ENCODE results near the gene HDLBP. TPM values are rescaled to one million over a fixed set of nuclear protein-coding genes. Genes with fewer than 3 reads are reported as not detected.

HDLBP gene
- total RNA-seq, 4 donors from 2014 or later = 361 to 651 (median 454) TPM

GRCh38 chr2:241358470-241358869 lies 43.0 kb upstream of the HDLBP start:
- H3K4me3 ChIP-seq = peak overlapping the region in 2 of 4 donors; percentile 64 to 81

GRCh38 chr2:241357531-241357930 lies 42.1 kb upstream of the HDLBP start:
- H3K27ac ChIP-seq = peak overlapping the region; percentile 39 to 58 (median 46)
- peaks cover 0 to 17% (median 0%) of the 10 kb centered on the region in 3 donors for H3K36me3 ChIP-seq
- TF ChIP-seq CTCF (IDR thresholded peaks at IDR 0.05) (no peak), POLR2A (IDR thresholded peaks at IDR 0.05) (no peak)
- H3K4me1 ChIP-seq = peaks cover 3 to 46% (median 7%) of the 10 kb centered on the region in 4 donors
- no peaks in the 10 kb centered on the region for H3K27me3 ChIP-seq
- H3K9me3 ChIP-seq = no peaks in the 10 kb centered on the region
- H3K4me3 ChIP-seq = peak overlapping the region in 2 of 4 donors; percentile 64 to 81
- no peak for DNase-seq

More at GRCh38 chr2:241358470-241358869, 43.0 kb upstream of the HDLBP start:
- Histone ChIP-seq H3K4me1 (peaks cover 3 to 45% (median 7%) of the 10 kb centered on the region in 4 donors), H3K36me3 (peaks cover 0 to 7% (median 0%) of the 10 kb centered on the region in 3 donors), H3K27me3 (no peaks in the 10 kb centered on the region), H3K9me3 (no peaks in the 10 kb centered on the region), H3K27ac (peak overlapping the region; percentile 39 to 69 (median 52))
- peak in 2 of 3 donors; percentile 47 to 64 for DNase-seq
- peak in 1 of 2 donors; percentile 21 for TF ChIP-seq POLR2A (IDR thresholded peaks at IDR 0.05)
- no peak for TF ChIP-seq CTCF (IDR thresholded peaks at IDR 0.05)

- H3K27ac ChIP-seq = peak overlapping the region; percentile 89 to 97 (median 94)
- peaks cover 0 to 23% (median 0%) of the 10 kb centered on the region in 3 donors for H3K36me3 ChIP-seq
- TF ChIP-seq CTCF (IDR thresholded peaks at IDR 0.05) (no peak), POLR2A (IDR thresholded peaks at IDR 0.05) (no peak)
- no peaks in the 10 kb centered on the region for H3K27me3 ChIP-seq
- H3K9me3 ChIP-seq = no peaks in the 10 kb centered on the region
- H3K4me3 ChIP-seq = peak overlapping the region; percentile 64 to 94 (median 80)
- DNase-seq = no peak
- H3K4me1 ChIP-seq = peaks cover 3 to 51% (median 7%) of the 10 kb centered on the region in 4 donors
Observed at GRCh38 chr2:241356871-241357260, 41.4 kb upstream of the HDLBP start.

- H3K27me3 ChIP-seq = no peaks in the 10 kb centered on the region
- peak; percentile 74 to 78 for TF ChIP-seq POLR2A (IDR thresholded peaks at IDR 0.05)
- TF ChIP-seq CTCF (IDR thresholded peaks at IDR 0.05) = no peak
- peak within 1 kb of the TSS; percentile 89 to 99 (median 95) for H3K27ac ChIP-seq
- H3K9me3 ChIP-seq = no peaks in the 10 kb centered on the region
- H3K36me3 ChIP-seq = peaks cover 0 to 28% (median 0%) of the 10 kb centered on the region in 3 donors
- peak; percentile 98 to 100 (median 100) for DNase-seq
- peak within 1 kb of the TSS; percentile 64 to 94 (median 80) for H3K4me3 ChIP-seq
- peaks cover 3 to 55% (median 7%) of the 10 kb centered on the region in 4 donors for H3K4me1 ChIP-seq
Observed at GRCh38 chr2:241355983-241356870, 40.8 kb upstream of the HDLBP start, which contains the start of gene FARP2. Gene FARP2, plus strand, starts transcription at chr2:241356285. Its CDS starts 16,823 bp downstream, at chr2:241373108.

GRCh38 chr2:241354668-241355658 lies 39.5 kb upstream of the HDLBP start:
- Histone ChIP-seq H3K9me3 (no peaks in the 10 kb centered on the region), H3K4me1 (peaks cover 3 to 62% (median 8%) of the 10 kb centered on the region in 4 donors), H3K27me3 (no peaks in the 10 kb centered on the region), H3K27ac (peak overlapping the region; percentile 55 to 99 (median 78)), H3K4me3 (peak overlapping the region in 2 of 4 donors; percentile 31 to 40), H3K36me3 (peaks cover 0 to 41% (median 0%) of the 10 kb centered on the region in 3 donors)
- peak; percentile 76 to 94 (median 90) for DNase-seq
- TF ChIP-seq CTCF (IDR thresholded peaks at IDR 0.05) (peak in 3 of 6 experiments; percentile 13 to 23 (median 18)), POLR2A (IDR thresholded peaks at IDR 0.05) (peak; percentile 36 to 78)

Measured in Peyer's patch (tissue), 4 donors.